OCI-LY7 (cell line): ENCODE measurements around the gene RSPH1.

Experiments
- CTCF ChIP-seq: fragments of 200-600 bp; sonication (generic); conservative IDR thresholded peaks from 2 replicates; pipeline ENCODE4 v1.5.1; 2014; ENCODE audit warnings: mild to moderate bottlenecking, antibody characterized with exemption, low read length, moderate library complexity, mixed read lengths
- EZH2phosphoT487 ChIP-seq: fragments of 200-600 bp; sonication (generic); IDR thresholded peaks from 2 replicates; pipeline ENCODE4 v1.6.1; 2018; ENCODE audit warnings: low read depth, borderline replicate concordance, mild to moderate bottlenecking, mixed run types, antibody characterized with exemption, low read length, moderate library complexity, mixed read lengths

GRCh38 chr21:42463861-42464515, 32.0 kb downstream of the RSPH1 start:
- no peak for TF ChIP-seq CTCF
- no peak for TF ChIP-seq EZH2phosphoT487
